SJCRH30 (cell line): Measurements from ENCODE around the gene LAMB1. TPM values are rescaled to one million over a fixed set of nuclear protein-coding genes. Genes with fewer than 3 reads are reported as not detected.

ENCODE experiments used
- DNase-seq, 2 experiments: peaks; one replicate each; pipeline ENCODE4 v3.0.0-alpha.2; 2015 to 2020
- H3K27ac ChIP-seq: fragments of 250-450 bp; sonication (Bioruptor Pico); 2 replicates; pipeline ENCODE4 v1.5.1; 2020; ENCODE audit warnings: mild to moderate bottlenecking, moderate library complexity
- H3K27me3 ChIP-seq: fragments of 250-450 bp; sonication (Bioruptor Pico); 2 replicates; pipeline ENCODE4 v1.5.1; 2020; ENCODE audit warnings: mild to moderate bottlenecking, moderate library complexity
- H3K36me3 ChIP-seq: fragments of 250-450 bp; sonication (Bioruptor Pico); 2 replicates; pipeline ENCODE4 v1.5.1; 2020; ENCODE audit warnings: mild to moderate bottlenecking, moderate library complexity
- H3K4me1 ChIP-seq: fragments of 250-450 bp; sonication (Bioruptor Pico); 2 replicates; pipeline ENCODE4 v1.5.1; 2020; ENCODE audit warnings: mild to moderate bottlenecking, moderate library complexity
- H3K4me3 ChIP-seq: fragments of 250-450 bp; sonication (Bioruptor Pico); 2 replicates; pipeline ENCODE4 v1.5.1; 2020; ENCODE audit warnings: mild to moderate bottlenecking, moderate library complexity
- H3K9me3 ChIP-seq: fragments of 250-450 bp; sonication (Bioruptor Pico); replicated peaks from 2 replicates; pipeline ENCODE4 v1.5.1; 2020; ENCODE audit warnings: mild to moderate bottlenecking, moderate library complexity
- total RNA-seq: library from RNA; depleted of rRNA; stranded (reverse); fragments of >200 nt; shearing (Covaris generic); gene quantifications from 2 replicates; pipeline ENCODE4 v1.2.3, GENCODE V29; 2014

LAMB1 gene
- total RNA-seq, 1 experiment from 2014 or later: 106 TPM

- no peak overlapping the region for H3K4me3 ChIP-seq
- H3K27ac ChIP-seq: peak overlapping the region; percentile 91
- H3K27me3 ChIP-seq: no peaks in the 10 kb centered on the region
- H3K4me1 ChIP-seq: peaks cover 45% of the 10 kb centered on the region
- no peaks in the 10 kb centered on the region for H3K9me3 ChIP-seq
- peaks cover 30% of the 10 kb centered on the region for H3K36me3 ChIP-seq
- no peak for DNase-seq
These were observed 6.7 kb downstream of the LAMB1 start for GRCh38 chr7:107996072-107996882.

- Histone ChIP-seq H3K4me3 (no peak overlapping the region), H3K36me3 (peaks cover 36% of the 10 kb centered on the region)
These were observed 7.5 kb downstream of the LAMB1 start for GRCh38 chr7:107995184-107996071.

GRCh38 chr7:107994421-107995030 is 8.4 kb downstream of the LAMB1 start:
- Histone ChIP-seq H3K9me3 (no peaks in the 10 kb centered on the region), H3K36me3 (peaks cover 44% of the 10 kb centered on the region), H3K4me3 (no peak overlapping the region), H3K27ac (peak overlapping the region; percentile 91), H3K4me1 (peaks cover 37% of the 10 kb centered on the region), H3K27me3 (no peaks in the 10 kb centered on the region)
- peak in 1 of 2 experiments; percentile 62 for DNase-seq

More at GRCh38 chr7:107995184-107996071, 7.5 kb downstream of the LAMB1 start:
- peak; percentile 83 to 89 for DNase-seq
- H3K27me3 ChIP-seq: no peaks in the 10 kb centered on the region
- peaks cover 38% of the 10 kb centered on the region for H3K4me1 ChIP-seq
- no peaks in the 10 kb centered on the region for H3K9me3 ChIP-seq
- H3K27ac ChIP-seq: peak overlapping the region; percentile 91

DNA sequence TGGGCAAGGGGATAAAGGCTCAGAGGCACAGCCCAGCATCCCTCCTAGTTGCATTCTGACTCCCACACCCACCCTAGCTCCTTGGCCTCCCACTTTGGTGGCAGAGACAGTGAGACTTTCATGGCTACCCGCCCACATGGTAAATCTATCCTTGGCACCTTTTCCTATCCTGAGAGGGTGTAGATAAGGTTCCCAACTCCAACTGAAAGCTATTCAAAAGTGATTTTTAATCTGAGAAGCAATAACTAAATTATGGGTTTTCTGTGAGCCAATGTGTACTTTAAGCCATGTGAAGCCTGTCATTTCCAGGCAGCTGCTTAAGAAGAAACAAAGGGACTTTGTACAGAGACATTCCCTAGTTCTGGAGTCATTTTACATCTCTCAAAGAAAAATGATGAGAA is 9.1 kb downstream of the LAMB1 start:
- Histone ChIP-seq H3K4me1 (peaks cover 37% of the 10 kb centered on the region), H3K9me3 (no peaks in the 10 kb centered on the region), H3K4me3 (no peak overlapping the region), H3K27ac (peak overlapping the region; percentile 91), H3K27me3 (no peaks in the 10 kb centered on the region), H3K36me3 (peaks cover 49% of the 10 kb centered on the region)
- peak; percentile 39 to 82 for DNase-seq

- Histone ChIP-seq H3K9me3 (no peaks in the 10 kb centered on the region), H3K27ac (no peak overlapping the region), H3K4me1 (peaks cover 16% of the 10 kb centered on the region), H3K36me3 (peaks cover 69% of the 10 kb centered on the region), H3K27me3 (no peaks in the 10 kb centered on the region), H3K4me3 (no peak overlapping the region)
- no peak for DNase-seq
These were observed 13.2 kb downstream of the LAMB1 start for GRCh38 chr7:107989618-107990373.

DNA sequence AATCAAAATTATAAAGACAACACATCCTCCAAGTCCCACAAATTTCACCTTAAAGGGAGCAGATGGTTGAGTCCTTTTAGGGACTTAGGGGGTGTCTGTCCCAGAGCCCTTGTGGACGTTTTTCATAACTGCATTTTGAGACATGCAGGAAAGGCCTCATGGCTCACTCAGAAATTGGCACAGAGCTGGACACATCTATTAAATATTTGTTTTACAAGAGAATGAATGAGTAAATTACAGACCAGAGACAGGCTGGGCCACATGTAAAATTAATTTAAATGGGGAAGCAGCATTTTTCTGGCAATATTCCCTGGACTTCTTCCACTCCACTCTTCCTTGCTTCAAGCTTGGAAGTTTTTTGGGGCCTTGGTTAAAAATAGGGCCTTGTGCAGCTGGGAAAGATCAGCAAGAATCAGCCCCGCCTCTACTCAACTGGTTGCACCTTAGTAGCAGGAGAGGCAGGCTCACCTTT is 20.0 kb downstream of the LAMB1 start:
- H3K27ac ChIP-seq: no peak overlapping the region
- no peaks in the 10 kb centered on the region for H3K9me3 ChIP-seq
- DNase-seq: no peak
- H3K4me3 ChIP-seq: no peak overlapping the region
- H3K4me1 ChIP-seq: no peaks in the 10 kb centered on the region
- peaks cover 83% of the 10 kb centered on the region for H3K36me3 ChIP-seq
- no peaks in the 10 kb centered on the region for H3K27me3 ChIP-seq

- DNase-seq: no peak
- no peak overlapping the region for H3K4me3 ChIP-seq
- H3K27ac ChIP-seq: no peak overlapping the region
- H3K9me3 ChIP-seq: no peaks in the 10 kb centered on the region
- H3K27me3 ChIP-seq: no peaks in the 10 kb centered on the region
- no peaks in the 10 kb centered on the region for H3K4me1 ChIP-seq
- peaks cover 83% of the 10 kb centered on the region for H3K36me3 ChIP-seq
These were observed 20.7 kb downstream of the LAMB1 start for GRCh38 chr7:107982042-107982840.

DNA sequence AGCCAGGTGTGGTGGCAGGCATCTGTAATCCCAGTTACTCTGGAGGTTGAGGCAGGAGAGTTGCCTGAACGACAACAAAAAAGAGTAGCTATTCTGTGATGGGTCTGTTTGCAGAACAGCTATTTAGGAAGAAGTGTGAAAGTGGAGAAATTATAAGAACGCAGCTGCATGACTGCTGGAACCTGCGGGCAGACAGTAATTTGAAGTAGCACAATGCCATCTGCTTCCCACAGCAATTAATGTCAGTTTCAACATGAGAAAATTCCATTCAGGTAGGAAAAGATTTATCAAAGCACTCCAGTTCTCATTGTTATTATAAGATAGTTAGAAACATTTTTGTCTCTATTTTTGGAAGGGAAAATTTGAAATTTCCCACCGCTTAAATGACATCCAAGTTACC is 21.5 kb downstream of the LAMB1 start:
- H3K4me3 ChIP-seq: no peak overlapping the region
- DNase-seq: no peak
- peaks cover 77% of the 10 kb centered on the region for H3K36me3 ChIP-seq
- no peaks in the 10 kb centered on the region for H3K9me3 ChIP-seq
- no peak overlapping the region for H3K27ac ChIP-seq
- H3K4me1 ChIP-seq: no peaks in the 10 kb centered on the region
- no peaks in the 10 kb centered on the region for H3K27me3 ChIP-seq

DNA sequence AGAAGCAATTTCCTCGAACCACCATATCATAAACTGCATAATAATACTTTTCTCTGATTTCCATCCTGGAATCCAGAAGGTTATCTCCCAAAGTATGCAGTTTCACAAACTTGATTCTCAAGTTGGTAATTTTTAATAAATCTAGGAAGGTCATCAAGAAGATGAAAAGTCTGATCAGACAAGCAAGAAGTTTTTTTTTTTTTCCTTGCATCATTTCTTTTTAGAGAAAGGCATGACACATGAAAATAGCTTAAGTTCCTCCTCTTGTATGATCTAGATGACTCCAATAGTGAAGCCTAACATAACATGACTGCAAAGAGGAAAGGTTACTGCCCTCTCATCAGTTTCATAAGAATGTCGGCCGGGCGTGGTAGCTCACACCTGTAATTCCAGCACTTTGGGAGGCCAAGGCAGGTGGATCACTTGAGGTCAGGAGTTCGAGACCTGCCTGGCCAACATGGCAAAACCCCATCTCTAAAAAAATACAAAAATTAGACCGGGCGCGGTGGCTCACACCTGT is 22.2 kb downstream of the LAMB1 start:
- H3K27ac ChIP-seq: no peak overlapping the region
- H3K4me1 ChIP-seq: no peaks in the 10 kb centered on the region
- no peak for DNase-seq
- no peak overlapping the region for H3K4me3 ChIP-seq
- H3K27me3 ChIP-seq: no peaks in the 10 kb centered on the region
- H3K9me3 ChIP-seq: no peaks in the 10 kb centered on the region
- H3K36me3 ChIP-seq: peaks cover 78% of the 10 kb centered on the region

DNA sequence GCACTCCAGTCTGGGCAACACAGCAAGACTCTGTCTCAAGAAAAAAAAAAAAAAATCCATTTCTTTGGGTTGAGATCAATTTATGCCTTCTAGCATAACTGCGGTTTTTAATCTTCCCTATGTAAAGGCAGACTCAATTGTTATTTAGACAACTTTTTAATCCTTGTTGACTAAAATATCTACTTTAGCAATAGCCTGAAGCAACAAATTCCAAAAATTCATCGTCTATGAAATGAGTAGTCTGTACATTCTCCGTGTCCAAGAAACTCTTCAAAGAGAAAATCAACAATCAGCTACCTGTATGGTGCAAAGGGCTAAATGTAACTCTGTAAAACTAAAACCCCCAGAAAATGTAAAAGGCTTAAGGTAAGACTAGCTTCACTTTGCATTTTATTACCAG is 22.8 kb downstream of the LAMB1 start:
- Histone ChIP-seq H3K4me3 (no peak overlapping the region), H3K27me3 (no peaks in the 10 kb centered on the region), H3K27ac (no peak overlapping the region), H3K9me3 (no peaks in the 10 kb centered on the region), H3K36me3 (peaks cover 79% of the 10 kb centered on the region), H3K4me1 (no peaks in the 10 kb centered on the region)
- DNase-seq: no peak

DNA sequence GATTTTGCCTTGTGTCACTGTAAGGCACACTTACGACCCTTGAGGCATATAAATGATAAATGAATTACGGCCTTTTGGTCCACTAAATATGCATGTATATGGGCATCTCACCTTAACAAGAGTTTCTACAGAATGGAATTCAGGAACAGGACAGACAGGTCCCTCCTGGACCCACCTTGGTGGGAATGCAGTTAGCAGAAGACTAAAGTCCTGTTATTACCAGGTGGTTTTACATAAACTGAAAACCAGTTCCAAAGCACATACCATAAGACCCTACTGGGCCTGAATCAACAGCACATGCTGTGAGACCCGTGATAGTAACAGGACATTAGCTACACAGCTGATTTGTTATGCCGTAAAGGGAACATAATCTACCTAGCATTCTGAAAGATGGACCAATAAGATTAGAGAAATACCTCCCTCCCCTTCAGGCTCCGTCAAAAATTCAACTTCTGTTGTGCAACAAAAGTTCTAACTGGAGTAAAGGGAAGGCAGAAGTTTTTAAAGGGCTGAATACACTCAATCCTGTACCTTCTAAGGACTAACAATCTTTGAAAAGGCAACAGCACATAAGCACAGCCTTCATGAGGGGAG is 24.0 kb downstream of the LAMB1 start:
- Histone ChIP-seq H3K9me3 (no peaks in the 10 kb centered on the region), H3K27me3 (no peaks in the 10 kb centered on the region), H3K4me1 (no peaks in the 10 kb centered on the region), H3K4me3 (no peak overlapping the region), H3K27ac (no peak overlapping the region), H3K36me3 (peaks cover 82% of the 10 kb centered on the region)
- no peak for DNase-seq

DNA sequence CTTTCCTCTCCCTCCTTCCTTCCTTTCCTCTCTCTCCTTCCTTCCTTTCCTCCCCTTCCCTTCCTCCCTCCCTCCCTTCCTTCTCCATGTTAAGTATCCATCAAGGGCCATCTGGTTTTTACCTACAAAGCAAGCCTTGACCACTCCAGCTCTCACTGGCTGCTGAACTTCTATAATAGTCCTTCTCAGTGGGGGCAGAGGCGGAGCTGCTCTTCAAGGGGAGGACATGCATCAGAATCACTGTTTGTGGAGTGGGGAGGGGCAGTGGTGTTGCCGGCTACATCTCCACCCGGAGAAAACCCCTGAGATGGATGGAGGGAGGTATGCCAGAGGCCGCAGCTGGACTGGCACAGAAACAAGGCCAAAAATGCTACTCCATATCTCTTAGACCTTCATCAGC is 25.9 kb downstream of the LAMB1 start:
- Histone ChIP-seq H3K4me3 (no peak overlapping the region), H3K9me3 (no peaks in the 10 kb centered on the region), H3K36me3 (peaks cover 85% of the 10 kb centered on the region), H3K27ac (no peak overlapping the region), H3K4me1 (no peaks in the 10 kb centered on the region), H3K27me3 (no peaks in the 10 kb centered on the region)
- no peak for DNase-seq

GRCh38 chr7:107976620-107977019 is 26.3 kb downstream of the LAMB1 start:
- Histone ChIP-seq H3K9me3 (no peaks in the 10 kb centered on the region), H3K4me1 (0 out of 2 replicates have a peak, but pooled peaks cover under 1% of the 10 kb centered on the region), H3K4me3 (no peak overlapping the region), H3K36me3 (peaks cover 85% of the 10 kb centered on the region), H3K27me3 (no peaks in the 10 kb centered on the region), H3K27ac (no peak overlapping the region)
- no peak for DNase-seq
